Measurements from ENCODE around the gene VGF.

Gene VGF

DNA sequence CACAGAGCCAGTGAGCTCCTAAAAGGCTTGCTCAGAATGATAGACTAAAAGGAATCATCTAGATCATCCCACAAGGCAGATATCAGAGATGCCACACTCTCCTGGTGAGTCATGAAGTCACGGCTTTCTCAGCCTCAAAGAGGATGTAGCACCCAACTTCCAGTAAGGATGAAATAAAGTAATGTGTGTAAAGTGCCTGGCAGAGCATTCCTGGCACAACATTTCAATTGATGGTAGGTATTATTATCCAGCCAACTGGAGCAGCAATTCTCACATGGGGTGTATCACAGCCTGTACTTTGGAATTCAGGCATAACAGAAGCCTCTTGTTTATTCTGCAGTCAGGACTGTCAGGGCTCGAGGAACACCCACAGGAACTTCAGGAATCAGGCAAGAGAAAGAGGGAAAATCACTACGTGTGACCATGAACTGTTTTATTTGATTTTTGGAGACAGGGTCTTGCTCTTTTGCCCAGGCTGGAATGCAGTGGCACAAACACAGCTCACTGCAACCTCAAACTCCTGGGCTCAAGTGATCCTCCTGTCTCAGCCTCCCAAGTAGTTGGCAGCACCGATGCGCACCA, 20.0 kb upstream of the VGF start:
- DNase-seq = no peak

DNA sequence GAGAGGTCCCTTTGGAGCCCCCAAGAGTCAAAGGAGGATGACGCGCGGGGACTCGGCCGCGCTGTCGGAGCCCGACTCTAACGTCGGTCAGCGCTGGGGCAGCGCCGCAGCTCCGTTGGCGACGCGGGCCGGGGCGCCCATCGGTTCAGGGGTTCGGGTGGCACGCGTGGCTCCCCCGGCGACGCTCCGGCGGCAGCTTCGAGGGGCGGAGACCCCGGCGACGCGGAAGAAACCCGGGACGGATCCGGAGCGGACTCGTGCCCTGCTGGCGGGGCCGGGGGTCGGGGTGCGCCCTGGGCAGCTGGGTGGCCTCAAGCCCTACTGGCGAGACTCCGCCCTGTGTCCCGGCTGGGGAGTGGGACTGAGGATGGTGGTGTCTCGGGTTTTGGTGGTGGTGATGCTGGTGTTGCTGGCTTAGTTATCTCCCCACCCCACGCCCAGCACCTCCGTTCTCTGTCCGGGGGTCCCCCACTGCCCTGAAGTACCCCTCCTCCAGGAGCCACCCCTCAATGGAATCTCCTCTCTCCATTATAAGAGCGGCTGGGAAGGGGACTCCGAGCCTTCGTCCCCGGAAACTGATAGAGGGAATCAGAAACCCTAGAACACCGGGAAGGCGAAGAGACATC, 14.9 kb upstream of the VGF start, which contains the start of gene NAT16:
TSS of gene NAT16 (minus strand) at position 164 of the 626 bp plus-strand sequence. CDS start 5,486 bp downstream, outside the sequence.
- DNase-seq = no peak

DNA sequence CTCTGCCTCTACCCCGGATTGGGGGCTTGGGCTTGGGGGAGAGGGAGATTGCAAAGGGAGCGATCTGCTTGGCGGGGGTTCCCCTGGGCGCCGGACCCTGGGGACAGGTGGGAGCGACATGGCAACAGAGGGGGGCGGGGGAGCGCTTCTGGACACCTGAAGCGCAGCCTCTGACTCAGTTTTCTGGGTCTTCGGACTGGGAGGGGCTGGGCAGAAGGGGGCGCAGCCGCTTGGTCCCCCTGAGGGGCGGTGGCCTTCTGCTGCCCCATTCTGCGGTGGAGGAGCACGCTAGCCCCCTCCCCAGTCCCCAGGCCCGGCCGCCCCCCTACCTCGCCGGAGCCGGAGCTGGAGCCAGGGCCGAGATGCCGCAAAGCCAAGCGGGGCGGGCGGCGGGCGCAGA, 14.3 kb upstream of the VGF start:
- no peak for DNase-seq

DNA sequence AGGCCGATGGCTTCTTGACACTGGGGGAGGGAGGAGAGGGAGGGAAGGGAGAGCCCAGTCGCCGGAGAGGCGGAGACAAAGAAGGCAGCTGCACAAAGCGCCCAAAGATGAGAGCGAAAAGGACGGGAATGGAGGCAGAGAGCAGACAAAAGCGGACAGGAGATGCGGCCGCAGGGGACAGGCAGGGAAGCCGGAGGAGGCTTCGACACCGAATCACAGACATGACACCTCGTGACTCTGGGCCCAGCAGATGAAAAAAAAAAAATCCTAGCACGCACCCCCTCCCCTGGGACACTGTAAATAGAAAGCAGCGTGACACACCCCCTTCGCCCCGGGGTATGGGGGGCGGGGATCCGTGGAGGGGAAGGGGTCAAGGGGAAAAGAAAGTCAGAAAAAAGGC, 13.7 kb upstream of the VGF start:
- DNase-seq = no peak

DNA sequence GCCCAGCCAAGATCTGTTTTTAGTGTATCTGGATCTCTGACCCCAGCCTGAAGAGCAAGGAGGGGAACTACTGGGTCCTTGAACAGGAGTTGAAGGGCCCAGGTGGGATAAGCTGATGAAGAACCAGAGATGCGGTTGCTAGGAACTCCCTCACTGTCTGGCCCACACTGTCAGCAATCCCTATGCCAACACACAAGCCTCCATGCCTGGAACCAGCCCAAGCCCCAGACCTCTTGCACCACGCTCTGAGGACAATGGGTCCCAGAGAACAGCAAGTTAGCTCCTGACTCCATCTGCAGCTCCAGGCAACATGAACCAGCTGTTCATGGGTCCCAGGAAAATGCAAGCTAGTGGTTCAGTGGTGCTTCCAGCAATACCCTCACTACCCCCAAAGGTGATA, 12.3 kb upstream of the VGF start:
- no peak for DNase-seq

DNA sequence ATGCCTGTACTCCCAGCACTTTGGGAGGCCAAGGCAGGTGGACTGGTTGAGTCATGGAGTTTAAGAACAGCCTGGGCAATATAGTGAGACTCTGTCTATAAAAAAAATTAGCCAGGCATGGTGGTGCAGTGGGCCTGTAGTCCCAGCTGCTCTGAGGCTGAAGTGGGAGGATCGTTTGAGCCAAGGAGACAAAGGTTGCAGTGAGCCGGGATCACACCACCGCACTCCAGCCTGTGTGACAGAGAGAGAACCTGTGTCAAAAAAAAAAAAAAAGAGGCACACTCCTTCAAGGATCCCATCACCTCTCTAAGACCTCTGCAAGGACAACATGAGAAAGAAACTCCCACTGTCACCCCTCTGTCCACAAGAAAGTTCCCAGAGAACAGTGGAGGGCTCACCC, 10.3 kb upstream of the VGF start:
- DNase-seq = no peak

DNA sequence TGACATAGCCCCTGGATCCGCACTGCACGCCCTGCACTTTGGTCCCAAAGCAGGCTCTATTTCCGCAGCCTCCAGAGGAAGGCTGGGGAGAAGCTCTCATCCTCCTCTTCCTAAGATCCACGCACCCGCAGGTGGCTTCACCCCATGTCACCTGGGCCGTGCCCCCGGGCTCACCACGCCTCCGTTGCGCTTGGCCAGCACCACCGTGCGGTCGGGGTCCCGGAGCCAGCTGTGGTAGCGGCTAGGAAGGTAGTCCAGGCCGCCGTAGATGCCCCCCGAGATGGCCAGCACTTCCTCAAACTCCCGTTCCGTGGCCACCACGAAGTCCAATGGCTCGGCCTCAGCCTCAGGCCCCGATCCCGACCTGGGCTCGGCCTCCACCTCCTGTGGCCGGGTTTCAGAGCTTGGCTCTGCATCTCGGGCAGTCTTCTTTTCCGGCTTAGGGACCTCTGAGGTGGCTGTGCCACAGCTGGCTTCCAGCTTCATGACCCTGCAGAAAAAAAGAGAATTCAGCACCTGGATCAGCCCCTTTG, 9.0 kb upstream of the VGF start:
- DNase-seq = no peak

DNA sequence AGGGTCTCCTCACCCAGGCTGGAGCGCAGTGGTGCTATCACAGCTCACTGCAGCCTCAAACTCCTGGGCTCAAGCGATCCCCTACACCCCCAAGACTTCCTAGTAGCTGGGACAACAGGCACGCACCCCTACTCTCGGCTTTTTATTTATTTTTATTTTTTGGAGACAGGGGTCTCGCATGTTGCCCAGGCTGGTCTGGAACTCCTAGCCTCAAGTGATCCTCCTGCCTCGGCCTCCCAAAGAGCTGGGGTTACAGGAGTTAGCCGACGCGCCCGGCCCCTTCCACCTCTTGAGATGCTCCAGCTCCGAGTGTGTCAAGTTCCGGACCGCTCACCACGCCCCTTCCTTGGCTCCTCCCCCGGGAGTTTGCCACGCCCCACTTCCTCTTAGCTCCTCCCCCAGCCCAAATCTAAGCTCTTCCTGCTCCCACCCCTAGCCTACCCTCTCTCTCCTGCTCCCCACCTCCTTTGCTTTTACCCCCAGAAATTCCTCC, 8.4 kb upstream of the VGF start:
- no peak for DNase-seq

DNA sequence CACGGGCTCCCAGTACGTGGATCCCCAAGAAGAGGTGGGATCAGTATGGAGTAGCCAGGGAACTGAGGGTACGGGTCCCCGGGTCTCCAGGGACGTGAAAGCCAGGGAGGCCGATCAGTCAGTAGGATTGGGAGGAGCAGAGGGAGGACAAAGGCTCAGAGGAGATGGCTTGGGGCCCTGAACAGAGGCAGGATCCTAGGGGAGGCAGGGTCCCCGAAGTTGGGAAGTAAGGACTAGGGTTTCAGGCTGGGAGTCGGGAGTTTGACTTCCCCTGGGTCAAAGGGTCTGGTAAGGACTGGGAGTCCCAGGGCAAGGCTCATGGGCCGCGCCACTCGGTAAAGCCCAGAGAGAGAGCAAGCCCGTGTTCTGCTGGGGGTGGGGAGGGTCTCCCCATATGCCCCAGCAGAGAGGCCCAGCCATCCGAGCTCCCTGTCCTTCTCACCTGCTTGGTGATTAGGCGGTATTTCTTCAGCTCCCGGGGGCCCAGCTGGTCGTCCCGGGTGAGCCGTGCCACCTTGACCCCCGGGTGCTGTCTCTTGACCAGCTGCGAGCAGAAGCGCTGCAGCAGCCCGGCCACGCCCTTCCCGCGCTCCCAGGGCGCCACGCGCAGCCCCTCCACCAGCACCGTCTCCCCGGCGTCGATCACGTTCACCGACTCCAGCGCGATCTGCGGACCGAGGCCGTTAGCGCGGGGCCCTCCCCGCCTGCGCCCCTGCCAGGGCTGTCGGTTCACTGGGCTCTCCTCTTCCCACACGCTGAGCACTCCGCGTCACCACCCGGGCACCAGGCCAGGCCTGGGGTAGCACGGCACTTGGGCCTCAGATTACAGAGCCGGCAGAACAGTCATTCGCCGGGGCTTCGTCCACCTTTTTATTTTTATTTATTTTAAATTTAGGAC, 7.7 kb upstream of the VGF start:
- no peak for DNase-seq

DNA sequence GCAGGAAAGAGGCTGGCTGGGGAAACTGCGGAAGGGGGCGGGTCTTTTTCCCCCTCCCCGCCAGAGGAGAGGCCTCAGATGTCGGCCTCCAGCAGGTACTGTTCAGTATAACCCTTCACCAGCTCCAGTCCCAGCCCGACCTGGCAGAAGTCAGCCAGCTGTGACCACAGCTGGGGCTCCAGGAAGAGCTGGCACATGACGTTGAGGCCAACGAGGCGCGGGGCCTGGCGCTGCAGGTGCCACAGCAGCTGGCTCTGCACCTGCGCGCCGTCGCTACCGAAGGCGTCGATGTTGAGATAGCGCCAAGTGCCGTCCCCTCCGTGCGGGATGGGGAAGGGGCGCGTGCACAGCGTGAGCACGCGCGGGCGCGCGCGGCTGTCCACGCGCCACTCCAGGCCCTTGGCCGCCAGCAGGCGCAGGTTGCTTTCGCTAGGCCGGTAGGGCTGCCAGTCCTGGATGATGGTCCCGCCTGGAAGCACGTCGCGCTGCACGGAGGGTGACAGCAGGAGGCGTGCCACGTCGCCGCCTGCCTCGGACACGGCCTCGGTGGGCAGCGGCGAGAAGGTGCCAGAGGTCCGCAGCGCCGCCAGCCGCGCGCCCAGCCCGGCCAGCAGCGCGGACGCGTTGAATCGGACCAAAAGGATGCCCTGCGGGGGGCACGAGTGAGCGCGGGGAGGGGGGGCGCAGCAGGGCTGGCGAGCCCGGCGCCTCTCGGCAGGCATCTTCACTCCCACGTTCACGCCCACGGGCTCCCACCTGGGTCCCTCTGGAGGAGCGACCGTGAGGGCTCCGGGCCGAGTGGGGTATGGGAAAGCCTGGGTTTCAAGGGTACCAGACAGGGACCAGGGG, 6.9 kb upstream of the VGF start:
- DNase-seq = no peak

DNA sequence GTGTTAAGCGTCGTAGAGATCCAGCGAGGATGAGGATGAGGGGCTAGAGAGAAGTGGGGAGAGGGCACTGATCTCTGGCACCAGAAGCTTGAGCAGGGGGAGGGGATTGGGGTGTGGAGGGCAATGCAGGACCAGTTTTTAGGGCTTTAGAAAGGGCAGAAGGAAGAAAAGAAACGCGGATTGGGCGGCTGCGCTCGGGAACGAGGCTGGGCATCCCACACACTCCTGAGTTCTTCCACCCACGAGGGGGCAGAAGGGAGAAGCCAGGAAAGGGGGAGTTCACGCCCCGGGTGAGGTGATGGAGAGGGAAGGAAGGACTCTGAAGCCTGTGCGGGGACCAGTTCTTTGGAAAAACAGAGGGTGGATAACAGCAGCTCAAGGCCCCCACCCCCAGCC, 6.1 kb upstream of the VGF start:
- no peak for DNase-seq

DNA sequence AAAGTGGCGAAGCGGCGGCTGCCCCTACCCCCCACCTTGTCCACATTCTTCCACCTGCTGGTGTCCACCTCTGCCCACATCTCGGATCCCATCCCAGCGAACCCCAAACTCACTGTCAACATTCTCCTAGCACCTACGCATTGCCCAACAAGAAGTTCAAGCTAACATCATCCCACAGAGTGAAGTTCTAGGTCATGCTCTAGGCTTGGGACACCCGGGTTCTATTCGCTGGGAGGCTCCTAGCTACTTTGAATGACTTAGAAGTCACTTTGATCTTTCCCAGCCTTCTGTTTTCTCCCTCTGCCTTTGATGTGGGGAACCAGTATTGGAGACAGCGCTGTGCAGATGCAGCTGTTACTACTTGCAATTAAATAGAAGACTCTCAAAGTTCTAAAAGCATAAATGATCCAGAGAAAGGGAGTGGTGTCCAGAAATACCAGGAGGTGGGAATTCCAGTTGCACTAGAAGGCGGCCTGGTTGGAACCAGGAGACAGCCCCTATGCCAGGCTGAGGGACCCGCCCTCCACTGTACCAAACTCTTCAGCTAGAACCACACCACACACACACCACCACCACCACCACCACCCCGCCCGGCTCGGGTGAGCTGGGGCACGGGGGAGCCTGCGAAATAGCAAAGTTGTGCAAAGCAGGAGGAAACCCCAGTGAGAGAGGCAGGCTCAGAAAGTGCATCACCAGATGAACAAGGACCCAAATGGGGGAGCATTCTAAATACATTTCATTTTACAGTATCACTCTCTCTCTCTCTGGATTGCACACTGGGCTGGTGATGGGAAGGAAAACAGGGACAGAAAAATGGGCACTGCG, 5.5 kb upstream of the VGF start:
- peak; percentile 21 for DNase-seq

DNA sequence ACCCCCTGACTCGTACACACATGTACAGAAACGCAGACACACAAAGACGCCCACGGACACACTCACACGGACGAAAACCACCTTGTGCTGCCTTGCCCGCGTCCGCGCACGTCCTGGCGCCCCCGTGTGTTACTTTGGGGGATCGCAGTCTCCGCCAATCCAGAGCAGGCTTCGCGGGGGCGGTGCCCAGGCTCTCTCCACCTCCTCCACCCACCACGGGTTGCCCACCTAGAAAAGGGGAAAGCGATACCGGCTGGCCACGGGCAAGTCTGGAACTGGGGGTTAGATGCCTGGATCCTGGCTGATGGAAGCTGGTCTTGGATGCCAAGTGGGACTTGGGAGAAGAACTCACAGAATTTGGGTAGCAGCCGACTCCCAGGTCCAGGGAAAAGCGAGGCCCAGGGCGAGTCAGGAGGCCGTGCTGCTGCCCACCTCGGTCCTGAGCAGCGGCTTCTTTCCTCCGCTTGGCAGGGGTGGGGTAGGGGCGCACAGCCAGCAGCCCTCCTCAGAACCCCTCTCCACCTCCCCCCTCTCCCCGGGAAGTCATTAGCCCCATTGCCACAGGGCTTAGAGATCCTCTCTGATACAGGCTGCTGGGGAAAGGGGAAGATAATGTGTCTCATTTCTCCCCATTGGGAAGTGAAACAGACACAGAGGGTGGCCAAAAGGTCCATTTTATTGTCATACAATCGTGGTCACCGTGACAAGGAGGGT, 4.6 kb upstream of the VGF start:
- peak; percentile 52 for DNase-seq

DNA sequence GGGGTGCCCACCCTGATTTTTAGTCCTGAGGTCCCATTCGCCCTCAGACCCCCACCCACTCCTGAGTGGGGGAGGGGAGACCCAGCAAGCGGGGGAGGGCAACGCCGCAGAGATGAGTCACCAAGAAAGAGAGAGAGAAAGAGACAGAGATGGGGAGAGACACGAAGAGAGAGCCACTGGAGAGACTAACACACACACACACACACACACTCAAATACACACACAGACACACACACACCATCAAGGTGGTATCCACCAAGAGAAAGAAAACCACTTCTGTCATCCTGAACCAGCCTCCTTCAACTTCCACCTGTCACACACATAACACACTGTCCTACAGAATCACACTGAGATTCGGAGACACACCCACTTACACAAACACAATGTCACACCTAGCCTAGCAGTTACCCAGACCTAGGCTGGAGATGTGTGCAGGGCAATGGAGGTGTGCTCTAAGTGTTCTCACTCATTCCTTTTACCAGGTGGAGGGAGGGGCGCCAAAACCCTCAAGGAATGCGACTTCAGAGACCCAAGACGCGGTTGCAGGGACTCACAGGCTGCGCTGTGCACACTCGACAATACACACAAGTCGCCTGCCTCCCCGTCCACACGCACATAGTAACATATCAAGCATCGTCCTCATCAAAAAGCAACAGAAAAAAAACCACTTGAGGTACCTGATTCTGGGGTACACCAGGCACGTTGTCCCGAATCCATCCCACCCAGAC, 3.9 kb upstream of the VGF start:
- DNase-seq = no peak

DNA sequence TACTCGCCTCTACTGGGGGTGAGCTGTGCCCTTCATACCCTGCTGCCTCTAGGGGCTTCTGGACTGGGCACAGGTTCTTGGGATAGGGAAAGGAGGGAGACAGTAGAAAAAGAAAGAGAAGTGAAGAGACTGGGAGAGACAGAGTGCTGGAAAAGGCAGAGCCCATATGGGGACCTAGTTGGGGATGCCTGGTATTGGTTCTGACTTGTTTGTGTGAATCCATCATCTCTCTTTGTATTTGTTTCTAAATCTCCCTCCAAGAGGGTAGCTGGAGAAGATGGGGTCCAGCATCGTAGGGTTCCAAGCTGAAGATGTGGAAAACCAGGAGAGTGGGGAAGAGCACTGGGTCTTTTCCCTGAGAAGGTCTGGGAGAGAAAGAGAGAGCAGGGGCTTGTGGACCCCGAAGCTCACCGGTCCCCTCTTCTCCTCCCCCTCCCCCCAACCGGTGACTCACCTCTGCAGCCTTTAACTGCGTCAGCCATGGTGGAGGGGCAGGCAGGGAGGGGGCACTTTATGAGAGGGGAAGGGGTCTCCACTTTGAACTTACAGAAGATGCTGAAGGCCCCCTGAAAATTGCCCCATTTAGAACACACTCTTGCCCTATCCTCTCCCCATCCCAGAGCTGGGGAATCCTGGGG, 3.2 kb upstream of the VGF start:
- DNase-seq = no peak

DNA sequence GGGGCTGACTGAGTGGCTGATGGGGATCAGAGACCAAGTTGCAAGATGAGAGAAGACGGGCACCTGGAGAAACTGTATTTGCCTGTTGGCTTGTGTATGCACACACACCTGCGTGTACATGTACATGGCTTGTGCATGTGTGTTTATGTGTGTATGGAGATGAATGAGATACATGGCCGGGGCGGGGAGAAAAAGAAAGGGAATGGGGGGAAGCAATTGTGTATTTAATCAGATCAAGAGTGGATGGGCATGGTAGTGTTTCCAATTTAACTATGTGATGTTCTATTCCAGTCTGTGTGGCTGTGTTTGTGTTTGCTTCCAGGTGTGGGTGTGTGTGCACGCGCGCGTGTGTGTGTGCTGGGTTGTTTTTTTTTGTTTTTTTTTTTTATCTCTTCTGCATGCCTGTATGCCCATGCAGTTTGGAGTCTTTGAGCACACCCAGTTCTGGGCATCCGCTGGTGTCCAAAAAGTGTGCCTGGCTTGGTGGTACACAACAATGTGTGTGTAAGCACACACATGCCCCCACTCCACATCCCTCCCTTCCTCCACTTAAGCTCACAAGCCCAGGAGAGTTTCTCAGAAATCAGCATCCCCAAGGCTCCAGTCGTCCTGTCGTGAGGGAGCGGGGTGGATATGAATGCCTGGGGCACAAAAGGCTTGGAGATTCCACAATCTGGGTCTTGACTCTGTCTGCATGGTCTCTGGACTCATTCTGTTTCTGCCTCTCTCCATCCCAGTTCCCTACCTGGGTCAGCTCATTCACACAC, 2.5 kb upstream of the VGF start:
- no peak for DNase-seq

DNA sequence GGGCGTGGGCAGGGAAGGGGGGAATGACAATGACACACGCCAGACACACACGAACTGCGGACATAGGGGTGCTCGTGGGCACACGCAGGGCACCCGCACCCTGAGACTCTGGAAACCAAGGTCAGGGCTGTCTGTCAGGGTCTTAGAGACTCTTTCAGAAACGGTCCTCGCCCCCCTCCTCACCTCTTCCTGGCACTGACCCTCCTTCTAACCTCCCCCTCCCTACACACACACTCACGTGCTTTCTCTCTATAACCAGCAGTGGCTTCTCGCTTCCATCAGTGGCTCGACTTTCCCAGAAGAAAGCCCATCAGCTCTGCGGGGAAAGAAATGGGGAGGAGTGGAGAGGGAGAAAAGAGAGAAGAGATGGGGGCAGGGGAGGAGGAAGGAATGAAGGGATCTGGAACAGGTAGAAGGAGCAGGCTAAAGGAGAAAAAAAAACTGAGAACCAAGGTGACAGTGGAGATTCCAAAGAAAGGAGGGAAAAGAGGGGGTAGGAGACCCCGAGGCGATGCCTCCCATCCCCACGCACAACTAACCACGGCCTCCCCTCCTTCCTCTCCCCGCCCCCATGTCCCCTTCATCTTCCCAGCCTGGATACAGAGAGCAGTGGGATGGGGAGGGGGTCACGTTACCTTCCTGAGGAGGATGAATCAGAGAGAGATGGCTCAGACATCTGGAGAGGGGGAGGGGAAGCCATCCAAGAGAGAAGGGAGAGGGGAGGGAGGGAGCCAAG, 1.7 kb upstream of the VGF start:
- no peak for DNase-seq

DNA sequence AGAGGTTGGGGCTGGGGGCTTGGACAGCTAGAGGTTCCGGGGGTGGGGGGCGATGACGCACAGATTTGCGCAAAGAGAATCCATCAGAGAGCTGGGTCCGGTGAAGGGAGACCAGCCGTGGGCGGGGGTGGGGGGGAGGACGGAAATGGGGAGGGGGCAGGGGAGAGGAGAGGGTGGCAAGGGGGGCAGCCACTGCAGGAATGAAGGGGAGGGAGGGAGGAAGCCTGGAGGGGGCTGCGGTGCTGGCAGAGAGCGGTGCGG, 1.2 kb upstream of the VGF start:
- DNase-seq = no peak
